Measurements from ENCODE around the gene CDH22.

Gene CDH22

GRCh38 chr20:46265539-46265938 lies 42.8 kb downstream of the CDH22 start:
- no peak for ATAC-seq

DNA sequence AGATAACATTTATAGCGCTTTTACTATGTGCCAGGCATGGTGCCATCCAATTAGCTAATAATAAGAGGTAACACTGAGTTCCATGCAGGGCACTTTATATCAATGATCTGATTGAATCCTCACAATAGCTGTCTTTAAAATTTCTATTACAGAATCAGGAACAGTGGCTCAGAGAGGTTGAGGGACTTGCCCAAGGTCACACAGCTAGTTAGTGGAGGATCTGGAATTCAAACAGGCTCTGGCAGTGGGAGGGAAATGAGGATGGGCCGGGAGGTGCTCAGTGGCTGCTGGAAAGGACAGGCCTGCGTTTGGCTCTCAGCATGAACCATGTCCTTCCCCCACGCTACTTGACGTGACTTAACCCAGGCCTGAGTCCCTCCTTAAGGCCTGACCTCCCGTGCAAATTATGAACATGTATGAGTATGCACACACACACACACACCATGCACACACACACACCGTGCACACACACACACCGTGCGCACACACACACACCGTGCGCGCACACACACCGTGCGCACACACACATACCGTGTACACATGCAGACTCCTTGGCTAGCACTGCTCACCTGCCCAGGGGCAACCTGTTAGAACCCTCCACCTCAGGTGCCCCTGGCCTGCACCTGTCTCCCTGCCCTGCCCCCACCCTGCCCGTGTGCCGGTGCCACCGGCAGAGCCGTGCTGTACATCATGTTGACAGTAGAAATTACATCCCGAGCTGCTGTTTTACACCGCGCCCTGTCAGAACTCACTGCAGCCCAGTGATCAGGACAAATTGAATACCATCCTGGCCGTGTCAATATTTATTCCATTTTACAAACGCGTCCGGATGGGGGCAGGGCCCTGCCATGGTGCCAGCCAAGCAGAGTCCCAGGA lies 43.7 kb downstream of the CDH22 start:
- ATAC-seq: no peak

DNA sequence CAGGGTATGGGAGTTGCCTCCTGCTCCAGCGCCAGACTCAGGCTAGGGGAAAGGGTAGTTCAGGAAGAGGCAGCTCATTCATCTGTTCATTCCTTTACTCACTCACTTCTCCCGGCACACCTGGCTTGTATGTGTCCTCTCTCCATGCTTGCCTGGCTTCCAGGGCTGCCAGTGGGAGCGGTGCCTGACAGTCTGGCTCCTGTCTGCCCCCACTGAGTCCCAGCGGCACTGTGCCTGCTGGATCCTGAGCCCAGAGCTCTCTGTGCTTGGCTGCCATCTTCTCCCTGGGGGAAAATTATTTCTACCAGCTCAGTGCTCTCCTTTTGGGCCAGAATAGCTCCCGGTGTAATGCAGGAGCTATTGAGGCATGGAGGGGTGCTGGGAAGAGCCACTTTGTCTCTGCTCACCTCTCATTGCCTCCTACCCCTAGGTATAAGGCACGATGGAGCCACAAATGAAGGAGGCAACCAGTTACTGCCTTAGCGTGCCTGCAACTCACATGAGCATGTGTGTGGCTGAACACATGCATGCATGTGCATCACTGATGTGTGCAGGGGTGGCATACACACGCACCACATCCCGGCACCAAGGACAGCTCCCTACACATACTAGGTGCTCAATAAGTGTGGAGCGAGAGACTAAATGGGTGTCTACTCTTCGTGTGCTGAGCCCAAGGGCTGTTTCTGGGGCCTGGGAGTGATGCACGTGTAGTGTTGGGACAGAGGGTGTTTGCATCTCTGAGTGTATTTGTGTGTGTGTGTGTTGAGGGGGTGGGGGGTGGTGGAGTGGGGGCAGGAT lies 46.6 kb downstream of the CDH22 start:
- ATAC-seq: no peak

DNA sequence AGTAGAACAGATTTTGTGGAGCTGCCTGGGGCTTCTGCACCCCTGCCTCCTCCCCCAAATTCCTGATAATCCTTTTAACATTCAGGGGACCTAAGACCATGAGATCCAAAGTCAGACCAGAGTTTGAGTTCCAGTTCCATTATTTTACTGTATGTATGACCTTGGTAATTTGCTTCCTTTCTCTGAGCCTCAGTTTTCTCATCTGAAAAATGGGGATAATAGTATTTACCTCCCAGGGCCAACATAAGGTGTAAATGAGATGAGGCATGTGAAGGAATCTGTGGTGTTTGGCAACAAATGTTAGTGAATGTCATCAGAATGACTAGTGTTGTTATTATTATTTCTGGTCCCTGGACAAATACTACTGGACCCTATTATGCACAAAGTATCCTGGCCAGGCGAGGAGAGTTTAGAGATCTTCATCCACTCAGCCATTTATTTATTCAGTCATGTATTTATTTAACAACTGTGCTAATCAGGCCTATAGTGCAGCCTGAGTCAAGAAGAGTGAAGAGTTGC lies 47.3 kb downstream of the CDH22 start:
- ATAC-seq: no peak

DNA sequence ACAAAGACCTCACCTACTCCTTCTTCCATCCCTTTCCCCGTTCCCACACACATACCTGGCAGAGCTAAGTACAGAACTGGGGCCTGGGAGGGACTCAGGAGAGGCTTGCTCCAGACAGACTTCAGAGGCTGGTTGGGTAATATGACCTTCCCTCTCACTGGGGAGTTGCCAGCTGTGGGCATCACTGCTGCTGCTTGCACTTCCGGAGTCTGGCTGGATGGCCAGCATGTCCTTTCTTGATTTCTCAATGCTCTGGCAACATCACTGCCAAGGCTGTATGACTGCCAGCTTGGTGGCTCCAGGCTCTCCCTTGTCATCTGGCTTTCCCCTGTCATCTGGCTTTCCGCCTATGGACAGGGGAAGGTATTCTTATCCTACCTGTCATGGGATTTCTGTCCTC lies 47.8 kb downstream of the CDH22 start:
- no peak for ATAC-seq

DNA sequence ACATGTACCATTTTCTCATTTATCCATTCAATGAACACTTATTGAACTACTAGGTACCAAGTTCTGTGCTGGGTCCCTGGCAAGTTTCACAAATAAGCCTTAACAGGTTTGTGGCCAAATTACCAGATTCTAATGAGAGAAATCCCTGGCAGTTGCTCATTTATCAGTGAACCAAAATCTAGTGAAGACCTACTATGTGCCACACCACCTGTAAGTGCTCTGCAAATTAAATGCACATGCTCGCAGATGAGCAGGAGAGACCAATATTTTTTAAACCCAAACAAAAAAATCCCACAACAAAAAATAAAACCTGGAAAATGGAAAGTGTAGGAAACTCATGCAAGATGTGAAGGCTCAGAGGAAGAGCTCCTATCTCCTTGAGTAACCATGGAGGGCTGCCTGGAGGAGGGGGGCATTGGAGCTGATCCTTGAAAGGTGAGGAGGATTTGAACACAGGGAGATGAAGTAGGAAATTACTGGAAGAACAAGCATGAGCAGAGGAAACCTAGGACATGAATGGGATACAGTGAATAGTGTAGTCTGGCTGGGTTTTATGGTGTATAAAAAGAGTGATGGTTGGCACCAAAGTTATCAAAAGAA lies 48.9 kb downstream of the CDH22 start:
- no peak for ATAC-seq

DNA sequence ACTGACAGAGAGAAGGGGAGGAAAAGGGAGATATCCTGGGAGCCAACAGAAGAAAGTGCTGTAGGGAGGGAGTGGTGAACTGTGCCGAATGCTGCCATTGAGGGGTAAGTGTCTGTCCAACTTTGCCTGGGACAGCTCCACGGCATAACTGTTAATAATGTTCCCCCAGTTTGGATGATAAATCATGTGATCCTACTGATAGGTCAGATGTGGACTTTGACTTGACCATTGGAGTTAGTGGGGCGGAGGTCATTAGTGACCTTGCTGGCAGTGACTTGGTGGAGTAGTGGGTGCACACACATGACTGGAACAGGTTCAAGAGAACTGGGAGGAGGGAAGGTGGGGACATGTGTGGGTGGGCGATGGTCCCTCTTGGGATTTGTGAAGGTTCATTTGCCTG lies 50.4 kb downstream of the CDH22 start:
- no peak for ATAC-seq

GRCh38 chr20:46256293-46256692 lies 52.0 kb downstream of the CDH22 start:
- ATAC-seq: no peak

DNA sequence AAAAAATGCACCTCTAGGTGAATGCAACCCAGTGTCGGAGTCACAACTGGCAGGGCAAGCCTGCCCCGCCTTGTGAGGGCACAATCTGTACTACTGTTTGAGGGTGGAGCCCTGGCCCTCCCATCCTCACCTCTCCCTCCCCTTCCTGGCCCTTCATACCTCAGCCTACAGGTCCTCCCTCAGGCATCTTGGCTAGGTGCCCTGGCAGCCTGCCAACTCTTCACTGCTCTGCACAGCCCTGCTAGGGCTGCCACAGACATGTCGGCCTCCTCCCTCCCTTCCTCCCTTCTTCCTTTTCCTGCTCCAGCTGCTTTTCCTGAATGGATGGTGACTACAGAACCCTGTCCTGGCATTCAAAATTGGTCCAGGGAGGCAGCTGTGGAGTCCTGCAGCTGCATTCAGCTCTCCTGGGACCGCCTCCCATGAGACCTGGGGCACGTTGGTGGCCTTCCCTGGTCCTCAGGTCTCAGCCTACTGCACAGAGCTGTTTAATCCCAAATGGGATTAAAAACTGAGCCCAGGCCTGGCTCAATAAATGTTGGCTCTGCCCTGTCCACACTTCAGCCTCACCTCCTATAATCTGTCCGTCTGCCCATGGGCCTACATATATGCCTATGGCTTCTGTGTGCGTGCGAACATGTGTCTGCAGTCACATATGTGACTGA lies 52.7 kb downstream of the CDH22 start:
- no peak for ATAC-seq

GRCh38 chr20:46253391-46253790 lies 54.9 kb downstream of the CDH22 start:
- ATAC-seq: no peak

GRCh38 chr20:46252352-46253091 lies 55.8 kb downstream of the CDH22 start:
- ATAC-seq: no peak

DNA sequence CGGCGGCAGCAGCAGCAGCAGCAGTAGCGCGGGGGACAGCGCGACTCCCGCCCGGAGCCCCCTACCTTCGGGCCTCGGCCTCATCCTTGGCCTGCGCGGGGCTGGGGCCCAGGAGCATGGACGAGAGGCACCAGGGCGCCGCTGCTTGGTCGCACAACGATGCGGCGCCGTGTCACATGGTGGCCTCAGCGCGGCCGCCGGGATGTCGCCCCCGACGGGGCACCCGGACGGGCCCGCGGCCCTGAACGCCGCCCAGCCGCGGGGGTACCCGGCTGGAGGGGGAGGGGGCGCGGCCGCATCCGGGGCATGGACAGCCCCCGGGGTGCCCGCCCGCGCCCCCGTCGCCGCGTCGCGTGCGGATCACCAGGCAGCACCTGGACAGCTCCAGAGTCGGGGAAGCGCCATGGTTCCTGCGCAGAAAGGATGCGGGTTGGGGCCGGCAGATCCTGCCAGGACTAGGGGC lies 57.1 kb downstream of the CDH22 start:
- no peak for ATAC-seq

GRCh38 chr20:46250772-46251171 lies 57.5 kb downstream of the CDH22 start:
- no peak for ATAC-seq

- ATAC-seq: no peak
Observed at GRCh38 chr20:46249671-46250070, 58.6 kb downstream of the CDH22 start.

DNA sequence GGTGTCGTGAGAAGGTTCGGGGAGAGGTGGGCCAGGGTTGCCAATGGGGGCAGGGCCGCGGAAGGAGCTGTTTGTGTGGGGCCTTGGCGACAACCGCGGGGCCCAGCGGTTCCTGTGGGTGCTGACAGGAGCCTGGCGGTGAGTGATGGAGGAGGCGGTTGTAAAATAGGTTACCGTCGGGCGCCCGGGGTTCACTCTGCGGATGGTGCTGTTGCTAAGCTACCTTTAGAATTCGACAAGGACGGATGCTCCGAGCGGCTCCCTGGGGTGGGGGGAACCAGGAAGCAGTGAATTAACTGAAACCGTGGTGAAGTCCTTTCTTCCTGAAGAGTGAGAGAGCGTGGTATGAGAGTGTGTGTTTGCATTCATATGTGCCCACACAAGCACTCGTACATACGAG lies 61.7 kb downstream of the CDH22 start:
- ATAC-seq: no peak

DNA sequence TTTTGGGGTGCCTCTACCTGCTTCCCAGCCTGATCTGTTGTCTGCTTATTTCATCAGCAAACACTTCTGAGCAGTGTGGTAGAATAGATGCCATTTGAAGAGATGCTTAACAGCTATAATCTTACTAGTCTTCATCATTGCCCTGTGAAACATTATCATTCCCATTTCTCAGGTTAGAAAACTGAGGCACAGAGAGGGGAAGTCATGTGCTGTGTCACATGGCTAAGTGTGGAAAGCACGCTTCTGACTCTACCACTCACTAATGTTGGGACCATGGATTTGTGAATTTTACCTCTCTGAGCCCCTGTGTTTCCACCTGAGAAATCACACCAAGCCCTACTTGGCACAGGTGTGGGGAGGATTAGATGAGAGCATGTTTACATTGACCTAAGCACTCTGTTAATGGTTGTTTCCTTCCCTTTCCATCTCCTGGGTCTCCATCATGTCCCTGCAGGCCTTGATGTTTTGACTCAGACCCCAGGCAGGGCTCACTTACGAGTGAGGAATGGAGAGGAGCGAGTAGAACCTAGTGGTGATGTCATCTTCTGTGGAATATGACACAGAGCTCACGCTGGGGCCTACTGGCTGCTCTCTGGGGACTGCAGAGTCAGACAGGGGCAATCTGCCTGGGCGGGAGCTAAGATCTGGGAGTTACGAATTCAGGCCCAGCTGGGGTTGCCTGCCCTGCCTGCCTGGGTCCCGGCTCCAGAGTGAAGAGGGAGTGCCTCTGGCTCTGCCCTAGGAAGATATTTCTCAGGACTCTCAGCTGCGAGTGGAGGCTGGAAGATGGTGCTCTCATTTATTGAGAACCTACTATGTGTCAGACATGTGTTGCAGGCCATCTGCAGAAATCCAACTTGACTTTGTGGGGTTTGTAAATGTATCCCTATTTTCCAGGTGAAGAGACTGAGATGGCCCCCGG lies 64.3 kb downstream of the CDH22 start:
- ATAC-seq: no peak

- ATAC-seq: no peak
Observed at GRCh38 chr20:46242390-46242789, 65.9 kb downstream of the CDH22 start.

GRCh38 chr20:46240881-46241280 lies 67.4 kb downstream of the CDH22 start:
- no peak for ATAC-seq

DNA sequence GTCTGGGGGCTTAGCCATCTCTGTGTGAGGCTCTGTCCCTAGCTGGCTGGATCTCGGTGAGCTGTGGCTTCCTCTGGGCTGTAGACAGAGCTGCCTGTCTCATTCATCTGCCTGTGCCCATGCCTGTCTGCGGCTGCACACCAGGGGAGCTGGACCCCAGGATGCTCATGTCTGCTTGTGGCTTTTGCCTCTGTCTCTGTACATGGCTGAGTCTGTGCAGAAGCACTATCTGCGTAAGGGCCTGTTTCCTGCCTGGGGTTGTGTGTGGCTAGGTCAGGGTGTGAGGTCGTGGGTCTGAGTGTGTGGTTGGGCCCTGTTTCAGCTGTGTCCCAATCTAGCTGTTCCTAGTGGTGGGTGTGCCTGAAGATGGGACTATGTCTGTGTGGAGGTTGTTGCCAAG lies 68.2 kb downstream of the CDH22 start:
- no peak for ATAC-seq

DNA sequence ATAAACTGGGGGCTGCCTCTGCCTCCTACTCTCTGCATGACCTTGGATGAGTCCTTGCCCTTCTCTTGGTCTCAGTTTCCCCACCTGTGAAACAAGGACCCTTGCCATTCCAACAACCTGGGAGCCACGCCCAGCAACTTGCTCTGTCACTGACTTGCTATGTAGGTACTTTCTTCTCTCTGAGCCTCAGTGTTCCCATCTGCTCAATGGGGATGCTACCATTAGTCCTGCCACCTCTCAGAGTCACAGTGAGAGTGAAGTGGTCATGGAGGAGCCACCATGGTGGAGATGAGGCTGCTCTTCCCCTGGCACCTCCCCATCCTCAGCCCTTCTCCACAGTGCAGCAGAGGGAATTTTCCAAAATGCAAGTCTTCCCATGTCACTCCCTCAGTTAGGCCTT lies 70.6 kb downstream of the CDH22 start:
- no peak for ATAC-seq

GRCh38 chr20:46237227-46237626 lies 71.1 kb downstream of the CDH22 start:
- ATAC-seq: no peak
